CD8-positive, alpha-beta memory T cell (primary cell): ENCODE data around the gene NFATC2. TPM values are rescaled to one million over a fixed set of nuclear protein-coding genes. Genes with fewer than 3 reads are reported as not detected.

ENCODE experiments used
- CTCF ChIA-PET: fragments of 350-600 bp; sonication (Branson Sonifier 250); formaldehyde crosslinking; loops from one replicate; lab custom pipeline; 2021; ENCODE audit warnings: antibody characterized with exemption; lab: Charles Lee
- POLR2A ChIA-PET: fragments of 350-600 bp; sonication (Branson Sonifier 250); formaldehyde crosslinking; loops from one replicate; lab custom pipeline; 2021; ENCODE audit warnings: antibody characterized with exemption; lab: Charles Lee
- DNase-seq, 5 donors: peaks; one replicate each; pipeline versions ENCODE4 v3.0.0 to v3.0.0-alpha.2; 2020 to 2022; ENCODE audit warnings: mixed read lengths in 1 of 5
- H3K27ac ChIP-seq: one replicate; pipeline ENCODE4 v1.7.0; 2013; ENCODE audit warnings: low read depth, mild to moderate bottlenecking, low read length, moderate library complexity
- H3K27me3 ChIP-seq: 2 replicates; pipeline ENCODE4 v1.7.0; 2013; ENCODE audit warnings: low read length, mild to moderate bottlenecking; ENCODE audit not compliant: insufficient read depth, poor library complexity, severe bottlenecking
- H3K36me3 ChIP-seq: 2 replicates; pipeline ENCODE4 v1.7.0; 2013; ENCODE audit warnings: mild to moderate bottlenecking, low read length, moderate library complexity; ENCODE audit not compliant: insufficient read depth
- H3K4me1 ChIP-seq: 2 replicates; pipeline ENCODE4 v1.7.0; 2013; ENCODE audit warnings: mild to moderate bottlenecking, low read length, moderate library complexity; ENCODE audit not compliant: insufficient read depth
- H3K4me3 ChIP-seq: 2 replicates; pipeline ENCODE4 v1.7.0; 2013; ENCODE audit warnings: mild to moderate bottlenecking, low read length
- H3K9me3 ChIP-seq: 2 replicates; pipeline ENCODE4 v1.7.0; 2013; ENCODE audit warnings: mild to moderate bottlenecking, low read length
- H3K27ac Mint-ChIP-seq, 8 donors: one replicate each; pipeline ENCODE4 v1.8.0; 2020 to 2021; ENCODE audit warnings: mixed read lengths in 8 of 8, mild to moderate bottlenecking in 6 of 8, inconsistent platforms in 3 of 8, moderate library complexity in 3 of 8
- H3K27me3 Mint-ChIP-seq, 2 donors: one replicate each; pipeline ENCODE4 v1.8.0; 2020 to 2021; ENCODE audit warnings: mixed read lengths in 2 of 2, mild to moderate bottlenecking in 1 of 2, moderate library complexity in 1 of 2
- H3K36me3 Mint-ChIP-seq, 3 donors: one replicate each; pipeline ENCODE4 v1.8.0; 2020 to 2021; ENCODE audit warnings: mixed read lengths in 3 of 3, inconsistent platforms in 1 of 3, mild to moderate bottlenecking in 1 of 3
- H3K4me1 Mint-ChIP-seq, 3 donors: one replicate each; pipeline ENCODE4 v1.8.0; 2020 to 2021; ENCODE audit warnings: mixed read lengths in 3 of 3, inconsistent platforms in 1 of 3, mild to moderate bottlenecking in 1 of 3
- H3K4me3 Mint-ChIP-seq, 7 donors: one replicate each; pipeline ENCODE4 v1.8.0; 2020 to 2021; ENCODE audit warnings: mixed read lengths in 7 of 7, mild to moderate bottlenecking in 6 of 7, moderate library complexity in 4 of 7, inconsistent platforms in 2 of 7
- H3K9me3 Mint-ChIP-seq, 5 donors: one replicate each; pipeline ENCODE4 v1.8.0; 2020 to 2022; ENCODE audit warnings: mixed read lengths in 5 of 5, mild to moderate bottlenecking in 3 of 5, moderate library complexity in 2 of 5, inconsistent platforms in 1 of 5
- polyA plus RNA-seq: library from polyadenylated mRNA; unstranded; fragments of 300-500 nt; fragmentation: Illumina TruSeq; gene quantifications from one replicate; pipeline ENCODE4 v1.2.3, GENCODE V29; 2021
- total RNA-seq, 2 experiments: library from RNA; stranded (reverse); gene quantifications; one replicate each; pipeline ENCODE4 v1.2.3, GENCODE V29; 2021

The NFATC2 gene
- total and polyA plus RNA-seq, 3 experiments from 2014 or later: 52.1 to 64.4 (median 63.0) TPM

DNA sequence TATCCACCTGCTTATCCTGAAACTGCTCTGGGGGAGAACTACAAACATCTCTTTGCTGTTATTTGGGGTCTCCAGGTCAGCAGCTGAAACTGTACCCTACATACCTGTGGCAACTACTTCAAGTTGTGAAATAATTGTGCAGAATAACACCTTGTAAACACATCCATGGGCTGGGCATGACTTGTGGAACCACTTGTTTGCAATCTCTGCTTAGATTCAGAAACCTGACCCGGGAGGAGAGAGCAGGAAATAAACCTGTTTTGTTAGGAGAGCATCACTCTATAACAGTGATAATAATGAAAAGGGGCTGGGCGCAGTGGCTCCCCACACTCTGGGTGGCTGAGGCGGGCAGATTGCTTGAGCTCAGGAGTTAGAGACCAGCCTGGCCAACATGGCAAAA is 183.1 kb downstream of the NFATC2 start:
- Mint-ChIP-seq H3K9me3 (peaks cover 2 to 9% (median 4%) of the 10 kb centered on the region in 5 donors), H3K27ac (no peak overlapping the region), H3K27me3 (peaks cover 1 to 7% of the 10 kb centered on the region in 2 donors), H3K4me1 (peaks cover 0 to 4% (median 2%) of the 10 kb centered on the region in 3 donors), H3K36me3 (peaks cover 1 to 12% (median 5%) of the 10 kb centered on the region in 3 donors), H3K4me3 (no peak overlapping the region)
- DNase-seq: no peak
- Histone ChIP-seq H3K27me3 (no peaks in the 10 kb centered on the region), H3K4me3 (no peak overlapping the region), H3K4me1 (no peaks in the 10 kb centered on the region), H3K27ac (no peak overlapping the region), H3K36me3 (no peaks in the 10 kb centered on the region), H3K9me3 (no peaks in the 10 kb centered on the region)
- ChIA-PET POLR2A (no interaction called here), CTCF (interaction anchor here (1.7 kb wide), 1 partner anchor 236 kb away, joined by 5 read pairs; no protein-coding TSS in a partner anchor)

DNA sequence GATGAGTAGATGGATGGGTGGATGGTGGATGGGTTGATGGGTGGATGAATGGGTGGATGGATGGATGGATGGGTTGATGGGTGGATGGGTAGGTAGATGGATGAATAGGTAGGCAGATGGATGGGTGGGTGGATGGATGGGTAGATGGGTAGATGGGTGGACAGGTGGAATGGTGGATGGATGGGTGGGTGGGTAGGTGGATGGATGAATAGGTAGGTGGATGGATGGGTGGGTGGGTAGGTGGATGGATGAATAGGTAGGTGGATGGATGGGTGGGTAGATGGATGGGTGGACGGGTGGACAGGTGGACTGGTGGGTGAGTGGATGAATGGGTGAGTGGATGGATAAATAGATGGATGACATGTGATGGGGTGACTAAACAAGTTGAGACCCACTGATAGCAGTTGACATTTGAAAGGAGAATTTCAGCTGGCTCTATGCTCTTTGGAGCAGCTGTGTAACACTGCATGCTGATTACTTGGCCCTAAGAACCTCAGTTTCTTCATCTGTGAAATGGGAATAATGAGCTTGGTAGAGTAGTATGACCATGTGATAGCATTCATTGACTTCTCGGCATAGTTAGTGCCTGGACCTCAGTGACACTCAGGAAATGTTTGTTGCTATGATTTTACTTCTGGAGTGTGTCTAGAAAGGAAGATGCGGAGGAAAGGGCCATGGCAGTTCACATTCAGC is 184.3 kb downstream of the NFATC2 start:
- no peaks in the 10 kb centered on the region for H3K4me1 ChIP-seq
- H3K27me3 ChIP-seq: no peaks in the 10 kb centered on the region
- H3K36me3 ChIP-seq: no peaks in the 10 kb centered on the region
- H3K4me3 ChIP-seq: no peak overlapping the region
- no peaks in the 10 kb centered on the region for H3K9me3 ChIP-seq
- no peak overlapping the region for H3K27ac Mint-ChIP-seq
- H3K27ac ChIP-seq: no peak overlapping the region
- no peak overlapping the region for H3K4me3 Mint-ChIP-seq
- H3K27me3 Mint-ChIP-seq: peaks cover 1 to 7% of the 10 kb centered on the region in 2 donors
- H3K4me1 Mint-ChIP-seq: peaks cover 0 to 4% (median 2%) of the 10 kb centered on the region in 3 donors
- CTCF ChIA-PET: interaction anchor here (1.7 kb wide), 1 partner anchor 237 kb away, joined by 5 read pairs; no protein-coding TSS in a partner anchor
- DNase-seq: no peak
- H3K36me3 Mint-ChIP-seq: peaks cover 0 to 7% (median 3%) of the 10 kb centered on the region in 3 donors
- POLR2A ChIA-PET: no interaction called here
- no peaks in the 10 kb centered on the region for H3K9me3 Mint-ChIP-seq

DNA sequence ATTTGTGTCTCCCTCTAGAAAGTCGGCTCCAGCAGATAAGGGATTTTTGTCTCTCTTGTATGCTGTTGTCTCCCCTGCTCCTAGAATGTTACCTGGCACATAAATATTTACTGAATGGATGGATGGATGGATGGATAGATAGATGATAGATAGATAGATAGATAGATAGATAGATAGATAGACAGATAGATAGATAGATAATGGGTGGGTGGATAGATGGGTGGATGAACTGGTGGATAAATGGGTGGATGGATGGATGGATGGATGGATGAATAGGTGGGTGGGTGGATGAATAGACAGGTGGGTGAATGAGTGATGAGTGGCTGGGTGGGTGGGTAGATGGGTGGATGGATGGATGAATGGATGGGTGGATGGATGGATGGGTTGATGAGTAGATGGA is 185.0 kb downstream of the NFATC2 start:
- H3K27ac ChIP-seq: no peak overlapping the region
- POLR2A ChIA-PET: no interaction called here
- no peaks in the 10 kb centered on the region for H3K9me3 ChIP-seq
- no peaks in the 10 kb centered on the region for H3K36me3 ChIP-seq
- Mint-ChIP-seq H3K27ac (no peak overlapping the region), H3K9me3 (no peaks in the 10 kb centered on the region), H3K4me1 (peaks cover 0 to 4% (median 2%) of the 10 kb centered on the region in 3 donors), H3K4me3 (no peak overlapping the region), H3K36me3 (peaks cover 0 to 7% (median 3%) of the 10 kb centered on the region in 3 donors), H3K27me3 (peaks cover 1 to 7% of the 10 kb centered on the region in 2 donors)
- no peaks in the 10 kb centered on the region for H3K27me3 ChIP-seq
- CTCF ChIA-PET: no interaction called here
- H3K4me3 ChIP-seq: no peak overlapping the region
- H3K4me1 ChIP-seq: no peaks in the 10 kb centered on the region
- no peak for DNase-seq

DNA sequence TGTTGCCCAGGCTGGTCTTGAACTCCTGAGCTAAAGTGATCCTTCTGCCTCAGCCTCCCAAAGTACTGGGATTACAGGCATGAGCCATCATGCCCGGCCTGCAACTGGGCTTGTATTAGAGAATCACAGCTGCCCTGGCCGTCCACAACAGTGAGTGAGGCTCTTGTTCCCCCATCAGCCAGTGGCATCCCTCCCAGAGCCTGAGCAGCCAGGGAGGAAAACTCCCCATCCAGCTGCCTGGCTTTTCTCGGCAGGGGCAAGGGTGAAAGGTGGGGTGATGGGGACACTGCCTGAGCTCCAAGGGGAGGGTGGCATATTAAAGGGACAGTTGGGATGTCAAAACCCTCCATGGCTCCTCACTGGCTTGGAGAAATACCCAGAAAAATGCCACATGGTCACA is 185.6 kb downstream of the NFATC2 start:
- Histone ChIP-seq H3K27ac (no peak overlapping the region), H3K36me3 (no peaks in the 10 kb centered on the region), H3K4me1 (no peaks in the 10 kb centered on the region), H3K4me3 (no peak overlapping the region), H3K27me3 (no peaks in the 10 kb centered on the region), H3K9me3 (no peaks in the 10 kb centered on the region)
- Mint-ChIP-seq H3K4me3 (no peak overlapping the region), H3K27ac (no peak overlapping the region), H3K9me3 (no peaks in the 10 kb centered on the region), H3K27me3 (peaks cover 1 to 7% of the 10 kb centered on the region in 2 donors), H3K36me3 (peaks cover 0 to 7% (median 3%) of the 10 kb centered on the region in 3 donors), H3K4me1 (peaks cover 0 to 4% (median 2%) of the 10 kb centered on the region in 3 donors)
- ChIA-PET CTCF (no interaction called here), POLR2A (no interaction called here)
- no peak for DNase-seq

- Mint-ChIP-seq H3K4me3 (no peak overlapping the region), H3K36me3 (peaks cover 0 to 7% (median 3%) of the 10 kb centered on the region in 3 donors), H3K4me1 (peaks cover 0 to 4% (median 2%) of the 10 kb centered on the region in 3 donors), H3K9me3 (no peaks in the 10 kb centered on the region), H3K27me3 (peaks cover 1 to 7% of the 10 kb centered on the region in 2 donors), H3K27ac (no peak overlapping the region)
- ChIA-PET CTCF (no interaction called here), POLR2A (no interaction called here)
- Histone ChIP-seq H3K27ac (no peak overlapping the region), H3K4me1 (no peaks in the 10 kb centered on the region), H3K27me3 (no peaks in the 10 kb centered on the region), H3K36me3 (no peaks in the 10 kb centered on the region), H3K9me3 (no peaks in the 10 kb centered on the region), H3K4me3 (no peak overlapping the region)
- no peak for DNase-seq
Observed at GRCh38 chr20:51354769-51355319, 187.7 kb downstream of the NFATC2 start.

DNA sequence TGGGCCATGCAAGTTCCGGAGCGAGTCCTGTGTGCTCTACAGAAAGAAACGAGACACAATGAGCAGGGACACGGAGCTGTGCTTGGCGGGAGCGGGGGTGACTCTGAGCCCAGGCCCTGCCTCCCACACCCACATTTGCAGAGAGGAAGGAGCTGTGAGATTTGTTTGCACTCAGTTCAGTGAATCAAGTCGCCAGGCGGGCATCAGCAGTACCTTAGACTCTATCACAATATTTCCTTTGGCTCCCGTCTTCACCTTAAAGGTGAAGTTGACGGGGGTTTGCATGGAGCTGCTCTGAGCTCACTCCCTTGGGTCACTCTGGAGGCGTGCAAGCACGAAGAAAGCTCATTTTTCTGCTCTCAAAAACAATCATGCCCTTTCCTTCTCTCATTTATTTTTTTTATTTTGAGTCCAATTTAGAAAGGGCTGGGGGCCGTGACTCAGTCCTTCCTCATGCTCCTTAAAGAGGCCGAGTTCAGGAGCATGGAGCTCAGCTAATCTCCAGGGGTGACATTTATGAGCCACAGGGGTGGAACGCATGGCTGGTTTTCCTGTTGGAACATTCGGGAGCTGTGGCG is 188.2 kb downstream of the NFATC2 start:
- H3K27me3 Mint-ChIP-seq: peaks cover 1 to 7% of the 10 kb centered on the region in 2 donors
- no peak for DNase-seq
- H3K4me3 Mint-ChIP-seq: no peak overlapping the region
- H3K9me3 ChIP-seq: no peaks in the 10 kb centered on the region
- no peaks in the 10 kb centered on the region for H3K4me1 ChIP-seq
- no peak overlapping the region for H3K27ac Mint-ChIP-seq
- H3K27me3 ChIP-seq: no peaks in the 10 kb centered on the region
- peaks cover 0 to 4% (median 2%) of the 10 kb centered on the region in 3 donors for H3K4me1 Mint-ChIP-seq
- CTCF ChIA-PET: no interaction called here
- H3K9me3 Mint-ChIP-seq: no peaks in the 10 kb centered on the region
- H3K36me3 Mint-ChIP-seq: peaks cover 0 to 7% (median 3%) of the 10 kb centered on the region in 3 donors
- no peak overlapping the region for H3K4me3 ChIP-seq
- H3K27ac ChIP-seq: no peak overlapping the region
- H3K36me3 ChIP-seq: no peaks in the 10 kb centered on the region
- POLR2A ChIA-PET: no interaction called here

DNA sequence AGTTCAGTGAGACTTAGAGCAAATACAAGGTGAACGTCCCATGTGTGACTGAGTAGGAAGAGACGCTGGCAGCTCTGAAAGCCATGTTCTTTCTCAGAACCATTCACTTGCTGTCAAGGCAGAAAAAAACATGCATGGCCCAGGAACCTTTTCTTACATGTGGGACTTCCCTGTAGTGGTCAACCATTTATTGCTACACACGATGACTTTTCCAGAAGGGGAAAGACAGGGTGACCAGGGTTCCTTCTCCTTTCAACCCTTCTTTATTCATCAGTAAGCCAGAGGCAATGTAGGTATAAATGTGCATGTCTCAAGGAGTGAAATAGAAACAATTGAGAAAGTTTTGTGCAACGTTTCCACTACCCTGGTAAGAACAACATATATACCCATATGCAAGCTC is 189.0 kb downstream of the NFATC2 start:
- Mint-ChIP-seq H3K27ac (no peak overlapping the region), H3K4me3 (no peak overlapping the region), H3K4me1 (peaks cover 0 to 4% (median 2%) of the 10 kb centered on the region in 3 donors), H3K9me3 (no peaks in the 10 kb centered on the region), H3K27me3 (peaks cover 1 to 6% of the 10 kb centered on the region in 2 donors), H3K36me3 (peaks cover 0 to 7% (median 3%) of the 10 kb centered on the region in 3 donors)
- no peak overlapping the region for H3K27ac ChIP-seq
- H3K27me3 ChIP-seq: no peaks in the 10 kb centered on the region
- ChIA-PET POLR2A (no interaction called here), CTCF (no interaction called here)
- DNase-seq: no peak
- no peak overlapping the region for H3K4me3 ChIP-seq
- no peaks in the 10 kb centered on the region for H3K36me3 ChIP-seq
- no peaks in the 10 kb centered on the region for H3K4me1 ChIP-seq
- H3K9me3 ChIP-seq: no peaks in the 10 kb centered on the region

- POLR2A ChIA-PET: no interaction called here
Observed at GRCh38 chr20:51352791-51353190, 189.7 kb downstream of the NFATC2 start.

More at GRCh38 chr20:51352791-51353190, 189.7 kb downstream of the NFATC2 start:
- Mint-ChIP-seq H3K9me3 (no peaks in the 10 kb centered on the region), H3K27me3 (peaks cover 0 to 4% of the 10 kb centered on the region in 2 donors), H3K4me3 (no peak overlapping the region), H3K36me3 (peaks cover 0 to 7% (median 3%) of the 10 kb centered on the region in 3 donors), H3K4me1 (peaks cover 0 to 4% (median 2%) of the 10 kb centered on the region in 3 donors), H3K27ac (no peak overlapping the region)
- no peaks in the 10 kb centered on the region for H3K9me3 ChIP-seq
- H3K27ac ChIP-seq: no peak overlapping the region
- no peaks in the 10 kb centered on the region for H3K36me3 ChIP-seq
- H3K27me3 ChIP-seq: no peaks in the 10 kb centered on the region
- CTCF ChIA-PET: no interaction called here
- H3K4me1 ChIP-seq: no peaks in the 10 kb centered on the region
- no peak overlapping the region for H3K4me3 ChIP-seq
- no peak for DNase-seq
